Measurements from ENCODE around the gene IL22.

IL22 gene

DNA sequence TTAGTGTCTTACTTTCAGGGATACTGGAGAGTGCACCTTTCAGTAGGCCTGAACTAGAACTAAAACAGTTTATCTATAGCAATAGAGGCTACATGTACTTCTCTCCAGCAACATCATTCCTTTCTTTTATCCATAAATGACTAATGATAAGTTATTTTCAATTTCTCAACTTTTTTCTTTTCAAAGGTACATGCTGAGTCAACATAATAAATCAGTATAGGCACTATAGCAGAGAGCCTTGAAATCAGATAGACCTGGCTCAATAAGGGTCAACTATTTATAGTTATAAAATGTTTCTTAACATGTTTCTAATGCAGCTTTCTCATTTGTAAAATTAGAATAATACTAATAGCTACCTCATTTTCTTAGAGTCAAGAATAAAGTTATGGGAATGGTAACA lies 5.6 kb downstream of the IL22 start:
- no peak for DNase-seq (ENCODE audit: low spot score)
- peaks cover 6 to 9% of the 10 kb centered on the region in 2 donors for H3K4me1 ChIP-seq (ENCODE audit: control insufficient read depth in 2 of 2, insufficient read depth in 1 of 2, low read depth in 1 of 2, low read length in 2 of 2)
- H4K91ac ChIP-seq (ENCODE audit: low read depth, low read length, poor library complexity): no peak overlapping the region
- H3K27me3 ChIP-seq (ENCODE audit: control insufficient read depth in 3 of 3, insufficient read depth in 3 of 3, low read depth in 1 of 3, low read length in 3 of 3): peaks cover 0 to 1% (median 0%) of the 10 kb centered on the region in 3 experiments
- H3K4me2 ChIP-seq (ENCODE audit: insufficient read depth, low read length, poor library complexity, severe bottlenecking): no peak overlapping the region
- H2AK5ac ChIP-seq (ENCODE audit: low read depth, low read length): no peak overlapping the region
- H2BK15ac ChIP-seq (ENCODE audit: low read length): no peak overlapping the region
- H3K79me1 ChIP-seq (ENCODE audit: low read depth, low read length): no peaks in the 10 kb centered on the region
- no peak overlapping the region for H2BK5ac ChIP-seq (ENCODE audit: low read length)
- H3K36me3 ChIP-seq (replicated peaks in 1 of 2; ENCODE audit: control insufficient read depth in 2 of 2, insufficient read depth in 2 of 2, low read length in 2 of 2): no peaks in the 10 kb centered on the region
- H4K8ac ChIP-seq (ENCODE audit: low read depth, low read length): no peak overlapping the region
- no peak overlapping the region for H2BK12ac ChIP-seq (ENCODE audit: low read length)
- H3K14ac ChIP-seq (ENCODE audit: low read length): no peak overlapping the region
- H2BK120ac ChIP-seq (ENCODE audit: low read depth, low read length): no peak overlapping the region
- peaks cover 0 to 6% of the 10 kb centered on the region in 2 donors for H3K9me3 ChIP-seq (replicated peaks in 1 of 2; ENCODE audit: control insufficient read depth in 2 of 2, insufficient read depth in 1 of 2, low read depth in 1 of 2, low read length in 2 of 2)
- no peak overlapping the region for H3K23ac ChIP-seq (ENCODE audit: low read depth, low read length, poor library complexity)
- H3K9ac ChIP-seq (ENCODE audit: low read depth, low read length, poor library complexity): no peak overlapping the region
- H3K4me3 ChIP-seq (ENCODE audit: low read length in 2 of 2): no peak overlapping the region
- H3K18ac ChIP-seq (ENCODE audit: low read length): no peak overlapping the region
- no peak overlapping the region for H3K4ac ChIP-seq (ENCODE audit: low read length)
- H2AFZ ChIP-seq (ENCODE audit: low read length): no peak overlapping the region
- H3K27ac ChIP-seq (replicated peaks; ENCODE audit: low read length): no peak overlapping the region

DNA sequence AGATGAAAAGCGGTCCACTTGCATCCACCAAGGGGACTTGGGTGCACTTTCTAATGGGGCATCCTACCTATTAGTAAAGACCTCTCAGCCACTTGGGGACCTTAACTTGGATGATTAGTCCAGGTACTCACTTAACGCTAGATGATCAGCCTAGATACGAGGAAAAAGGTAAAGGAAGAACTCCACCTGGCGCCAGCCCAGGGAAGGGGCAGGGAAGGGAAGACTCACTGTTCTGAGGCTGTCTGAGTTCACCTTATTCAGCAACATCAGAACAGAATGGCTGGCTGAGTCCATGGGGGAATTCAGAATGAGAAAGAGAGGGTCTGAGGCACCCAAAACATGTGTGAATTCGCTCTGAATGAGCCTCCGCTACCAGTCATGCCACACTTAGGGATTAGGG lies 7.1 kb downstream of the IL22 start:
- H2AK5ac ChIP-seq (ENCODE audit: low read depth, low read length): no peak overlapping the region
- H3K4ac ChIP-seq (ENCODE audit: low read length): no peak overlapping the region
- H3K14ac ChIP-seq (ENCODE audit: low read length): no peak overlapping the region
- peaks cover 6 to 9% of the 10 kb centered on the region in 2 donors for H3K4me1 ChIP-seq (ENCODE audit: control insufficient read depth in 2 of 2, insufficient read depth in 1 of 2, low read depth in 1 of 2, low read length in 2 of 2)
- WGBS, 2 donors (ENCODE audit: extremely low coverage in 2 of 2, insufficient read length in 2 of 2, insufficient replicate concordance in 1 of 2): no CpG with 5 or more reads among the region's 6 CpGs
- no peak overlapping the region for H3K4me3 ChIP-seq (ENCODE audit: low read length in 2 of 2)
- H3K4me2 ChIP-seq (ENCODE audit: insufficient read depth, low read length, poor library complexity, severe bottlenecking): no peak overlapping the region
- DNase-seq (ENCODE audit: low spot score): no peak
- H2BK120ac ChIP-seq (ENCODE audit: low read depth, low read length): no peak overlapping the region
- H3K36me3 ChIP-seq (replicated peaks in 1 of 2; ENCODE audit: control insufficient read depth in 2 of 2, insufficient read depth in 2 of 2, low read length in 2 of 2): no peaks in the 10 kb centered on the region
- H3K27ac ChIP-seq (replicated peaks; ENCODE audit: low read length): no peak overlapping the region
- H2BK15ac ChIP-seq (ENCODE audit: low read length): no peak overlapping the region
- peaks cover 0 to 4% of the 10 kb centered on the region in 2 donors for H3K9me3 ChIP-seq (replicated peaks in 1 of 2; ENCODE audit: control insufficient read depth in 2 of 2, insufficient read depth in 1 of 2, low read depth in 1 of 2, low read length in 2 of 2)
- H3K27me3 ChIP-seq (ENCODE audit: control insufficient read depth in 3 of 3, insufficient read depth in 3 of 3, low read depth in 1 of 3, low read length in 3 of 3): no peaks in the 10 kb centered on the region
- H4K91ac ChIP-seq (ENCODE audit: low read depth, low read length, poor library complexity): no peak overlapping the region
- no peak overlapping the region for H3K9ac ChIP-seq (ENCODE audit: low read depth, low read length, poor library complexity)
- H2AFZ ChIP-seq (ENCODE audit: low read length): no peak overlapping the region
- H3K79me1 ChIP-seq (ENCODE audit: low read depth, low read length): no peaks in the 10 kb centered on the region
- no peak overlapping the region for H2BK5ac ChIP-seq (ENCODE audit: low read length)
- H4K8ac ChIP-seq (ENCODE audit: low read depth, low read length): no peak overlapping the region
- H2BK12ac ChIP-seq (ENCODE audit: low read length): no peak overlapping the region
- H3K18ac ChIP-seq (ENCODE audit: low read length): no peak overlapping the region
- H3K23ac ChIP-seq (ENCODE audit: low read depth, low read length, poor library complexity): no peak overlapping the region

DNA sequence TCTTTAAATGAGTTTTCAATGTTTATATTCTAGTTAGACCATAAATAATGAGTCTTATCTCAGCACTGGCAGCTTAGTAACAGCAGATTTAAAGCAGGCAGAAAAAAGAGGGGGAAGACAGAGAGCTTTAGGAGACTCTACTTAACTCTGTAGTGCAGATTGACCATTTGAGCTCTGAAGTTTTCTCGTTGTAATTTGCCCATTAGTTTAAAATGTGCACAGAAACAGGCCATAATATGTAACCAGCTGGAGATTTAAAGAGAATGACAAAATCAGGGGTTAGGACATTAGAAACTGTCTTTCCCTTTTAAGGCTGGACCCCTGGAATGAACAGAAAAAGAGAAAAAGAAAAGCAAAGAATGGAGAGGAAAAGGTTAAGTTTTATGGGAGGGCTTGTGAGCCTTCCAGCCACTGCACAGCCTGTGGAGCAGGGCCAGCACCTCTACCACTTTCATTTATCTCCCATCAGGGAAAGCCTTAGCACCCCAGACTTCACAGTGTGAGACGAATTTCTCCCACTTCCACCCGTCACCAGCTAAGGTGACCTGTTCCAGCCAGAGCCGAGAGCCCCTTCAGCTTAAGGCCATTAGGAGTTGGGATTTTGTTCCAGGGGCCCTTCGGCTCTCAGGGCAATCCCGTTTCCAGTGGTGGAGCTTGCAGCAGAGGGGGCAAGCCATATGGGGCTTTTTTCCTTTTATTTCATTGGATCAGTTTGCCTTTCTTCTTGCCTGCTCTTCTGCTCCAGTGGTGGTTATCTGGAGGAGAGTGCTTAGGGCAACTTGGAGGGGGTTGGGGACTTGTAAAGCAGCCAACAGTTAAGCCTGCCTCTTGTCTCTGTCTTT lies 8.0 kb downstream of the IL22 start:
- Histone ChIP-seq H3K27me3 (ENCODE audit: control insufficient read depth in 3 of 3, insufficient read depth in 3 of 3, low read depth in 1 of 3, low read length in 3 of 3) (no peaks in the 10 kb centered on the region), H2AFZ (ENCODE audit: low read length) (peak overlapping the region; percentile 53), H2BK12ac (ENCODE audit: low read length) (no peak overlapping the region), H2BK15ac (ENCODE audit: low read length) (no peak overlapping the region), H2BK5ac (ENCODE audit: low read length) (no peak overlapping the region), H3K23ac (ENCODE audit: low read depth, low read length, poor library complexity) (no peak overlapping the region), H3K14ac (ENCODE audit: low read length) (no peak overlapping the region), H2BK120ac (ENCODE audit: low read depth, low read length) (no peak overlapping the region), H3K9ac (ENCODE audit: low read depth, low read length, poor library complexity) (no peak overlapping the region), H3K18ac (ENCODE audit: low read length) (no peak overlapping the region), H3K36me3 (replicated peaks in 1 of 2; ENCODE audit: control insufficient read depth in 2 of 2, insufficient read depth in 2 of 2, low read length in 2 of 2) (no peaks in the 10 kb centered on the region), H3K4me1 (ENCODE audit: control insufficient read depth in 2 of 2, insufficient read depth in 1 of 2, low read depth in 1 of 2, low read length in 2 of 2) (peaks cover 4 to 8% of the 10 kb centered on the region in 2 donors), H2AK5ac (ENCODE audit: low read depth, low read length) (no peak overlapping the region), H4K8ac (ENCODE audit: low read depth, low read length) (no peak overlapping the region), H3K9me3 (replicated peaks in 1 of 2; ENCODE audit: control insufficient read depth in 2 of 2, insufficient read depth in 1 of 2, low read depth in 1 of 2, low read length in 2 of 2) (peaks cover 0 to 4% of the 10 kb centered on the region in 2 donors), H3K79me1 (ENCODE audit: low read depth, low read length) (no peaks in the 10 kb centered on the region), H4K91ac (ENCODE audit: low read depth, low read length, poor library complexity) (no peak overlapping the region), H3K27ac (replicated peaks; ENCODE audit: low read length) (peak overlapping the region; percentile 29), H3K4me2 (ENCODE audit: insufficient read depth, low read length, poor library complexity, severe bottlenecking) (peak overlapping the region; percentile 23), H3K4me3 (ENCODE audit: low read length in 2 of 2) (no peak overlapping the region), H3K4ac (ENCODE audit: low read length) (no peak overlapping the region)
- DNase-seq (ENCODE audit: low spot score): no peak
- WGBS, 2 donors (ENCODE audit: extremely low coverage in 2 of 2, insufficient read length in 2 of 2, insufficient replicate concordance in 1 of 2): no CpG with 5 or more reads among the region's 6 CpGs

DNA sequence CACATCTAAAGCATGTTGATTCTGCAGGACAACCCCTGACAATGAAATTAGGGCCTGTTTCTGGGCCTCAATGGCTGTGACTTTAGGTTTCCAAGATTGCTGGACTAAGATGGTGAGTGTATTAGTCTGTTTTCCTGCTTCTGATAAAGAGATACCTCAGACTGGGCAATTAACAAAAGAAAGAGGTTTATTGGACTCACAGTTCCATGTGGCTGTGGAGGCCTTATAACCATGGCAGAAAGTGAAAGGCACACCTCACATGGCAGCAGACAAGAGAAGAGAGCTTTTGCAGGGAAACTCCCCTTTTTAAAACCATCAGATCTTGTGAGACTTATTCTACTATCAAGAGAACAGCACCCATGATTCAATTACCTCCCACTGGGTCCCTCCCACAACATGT lies 10.6 kb downstream of the IL22 start:
- Histone ChIP-seq H3K27ac (replicated peaks; ENCODE audit: low read length) (no peak overlapping the region), H3K9ac (ENCODE audit: low read depth, low read length, poor library complexity) (no peak overlapping the region), H3K4me1 (ENCODE audit: control insufficient read depth in 2 of 2, insufficient read depth in 1 of 2, low read depth in 1 of 2, low read length in 2 of 2) (peaks cover 4 to 7% of the 10 kb centered on the region in 2 donors), H3K4me3 (ENCODE audit: low read length in 2 of 2) (no peak overlapping the region), H2AFZ (ENCODE audit: low read length) (no peak overlapping the region), H2BK15ac (ENCODE audit: low read length) (no peak overlapping the region), H3K27me3 (ENCODE audit: control insufficient read depth in 3 of 3, insufficient read depth in 3 of 3, low read depth in 1 of 3, low read length in 3 of 3) (no peaks in the 10 kb centered on the region), H3K23ac (ENCODE audit: low read depth, low read length, poor library complexity) (no peak overlapping the region), H3K18ac (ENCODE audit: low read length) (no peak overlapping the region), H3K4ac (ENCODE audit: low read length) (no peak overlapping the region), H2BK120ac (ENCODE audit: low read depth, low read length) (no peak overlapping the region), H3K36me3 (replicated peaks in 1 of 2; ENCODE audit: control insufficient read depth in 2 of 2, insufficient read depth in 2 of 2, low read length in 2 of 2) (no peaks in the 10 kb centered on the region), H2AK5ac (ENCODE audit: low read depth, low read length) (no peak overlapping the region), H3K14ac (ENCODE audit: low read length) (no peak overlapping the region), H3K4me2 (ENCODE audit: insufficient read depth, low read length, poor library complexity, severe bottlenecking) (no peak overlapping the region), H2BK5ac (ENCODE audit: low read length) (no peak overlapping the region), H4K91ac (ENCODE audit: low read depth, low read length, poor library complexity) (no peak overlapping the region), H4K8ac (ENCODE audit: low read depth, low read length) (no peak overlapping the region), H2BK12ac (ENCODE audit: low read length) (no peak overlapping the region), H3K9me3 (replicated peaks in 1 of 2; ENCODE audit: control insufficient read depth in 2 of 2, insufficient read depth in 1 of 2, low read depth in 1 of 2, low read length in 2 of 2) (peaks cover 0 to 4% of the 10 kb centered on the region in 2 donors), H3K79me1 (ENCODE audit: low read depth, low read length) (no peaks in the 10 kb centered on the region)
- DNase-seq (ENCODE audit: low spot score): no peak

Measured in neuronal stem cell (in vitro differentiated cells).